GM12875 (cell line): Measurements from ENCODE around the gene TMEM169.
A peak's percentile ranks its signal among the peaks of the same experiment; 100 is the strongest.

ENCODE experiments used
- H3K4me3 ChIP-seq: one replicate; pipeline ENCODE4 v1.5.1; 2011; ENCODE audit warnings: low read depth, low read length, control low read depth
- CTCF ChIP-seq: IDR thresholded peaks from 2 replicates; pipeline ENCODE4 v1.5.1; 2011; ENCODE audit warnings: low read depth, mild to moderate bottlenecking, control low read depth, inconsistent platforms, low read length, moderate library complexity, borderline replicate concordance; ENCODE audit not compliant: insufficient read depth

Gene TMEM169

GRCh38 chr2:216103213-216103612 lies 21.5 kb downstream of the TMEM169 start:
- no peak overlapping the region for H3K4me3 ChIP-seq
- TF ChIP-seq CTCF: no peak

GRCh38 chr2:216104691-216105090 lies 23.0 kb downstream of the TMEM169 start:
- H3K4me3 ChIP-seq: no peak overlapping the region
- no peak for TF ChIP-seq CTCF

GRCh38 chr2:216107320-216107719 lies 25.6 kb downstream of the TMEM169 start:
- no peak overlapping the region for H3K4me3 ChIP-seq
- no peak for TF ChIP-seq CTCF

GRCh38 chr2:216107760-216108159 lies 26.0 kb downstream of the TMEM169 start:
- no peak overlapping the region for H3K4me3 ChIP-seq
- TF ChIP-seq CTCF: no peak

- no peak overlapping the region for H3K4me3 ChIP-seq
- TF ChIP-seq CTCF: no peak
These were observed 26.7 kb downstream of the TMEM169 start for GRCh38 chr2:216108310-216108966.

- peak within 1 kb of the TSS; percentile 92 for H3K4me3 ChIP-seq
- no peak for TF ChIP-seq CTCF
These were observed 27.5 kb downstream of the TMEM169 start, which contains the start of gene XRCC5 for GRCh38 chr2:216108967-216109921. XRCC5 (plus strand) TSS chr2:216109348; CDS start chr2:216109437, 89 bp downstream.
